Fibroblast of lung (primary cell): ENCODE results near the gene PLVAP.

ENCODE experiments used
- CTCF ChIP-seq, 2 donors: IDR thresholded peaks in 1 of 2; conservative IDR thresholded peaks in 1 of 2; 1 replicate in 1 of 2; 2 replicates in 1 of 2; pipeline ENCODE4 v1.5.1; 2011 to 2012; ENCODE audit warnings: low read length in 2 of 2, control low read depth in 1 of 2, inconsistent platforms in 1 of 2, low read depth in 1 of 2, mild to moderate bottlenecking in 1 of 2
- EZH2 ChIP-seq: IDR thresholded peaks from 2 replicates; pipeline ENCODE4 v1.5.1; 2012; ENCODE audit warnings: low read length, control low read depth, mild to moderate bottlenecking; ENCODE audit errors: missing control alignments

DNA sequence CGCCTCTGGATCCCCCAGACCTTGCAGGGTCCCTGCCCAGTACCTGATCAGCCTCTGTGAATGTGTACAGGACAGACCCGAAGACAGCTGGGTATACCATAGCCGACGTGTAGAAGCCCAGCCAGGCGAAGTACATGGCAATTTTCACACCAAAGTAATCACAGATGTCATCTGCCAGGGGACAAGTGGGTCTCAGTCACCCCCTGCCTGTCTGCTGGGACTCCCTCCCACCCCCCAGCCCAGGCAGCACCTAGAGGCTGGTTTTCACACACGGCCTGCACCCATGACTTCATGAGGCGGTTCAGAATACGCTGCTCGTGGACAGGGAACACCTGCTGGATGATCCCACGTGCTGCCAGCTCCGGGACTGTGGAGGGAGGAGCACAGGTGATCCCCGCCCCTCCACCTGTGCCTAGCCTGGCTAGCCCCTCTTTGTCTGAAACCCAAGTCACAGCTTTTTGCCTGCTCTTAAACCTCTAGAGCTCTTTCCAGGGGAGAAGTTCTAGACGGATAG lies 46.0 kb downstream of the PLVAP start:
- TF ChIP-seq CTCF (conservative IDR thresholded peaks at IDR 0.05 in 1 of 2, IDR thresholded peaks at IDR 0.05 in 1 of 2; ENCODE audit: low read depth in 1 of 2, low read length in 2 of 2) (no peak), EZH2 (no peak)
